H9 (cell line): ENCODE results near the gene GOLPH3L. TPM values are rescaled to one million over a fixed set of nuclear protein-coding genes. Genes with fewer than 3 reads are reported as not detected.

Experiments used
- DNase-seq: peaks from one replicate; pipeline ENCODE4 v3.0.0-alpha.2; 2017
- H2AFZ ChIP-seq: one replicate; pipeline ENCODE4 v1.6.1; 2013; ENCODE audit warnings: mild to moderate bottlenecking, low read length, control low read depth, moderate library complexity
- H2AK5ac ChIP-seq: 2 replicates; pipeline ENCODE4 v1.6.1; 2013; ENCODE audit warnings: low read length, control low read depth, mixed read lengths; ENCODE audit not compliant: insufficient read length
- H2BK120ac ChIP-seq: one replicate; pipeline ENCODE4 v1.6.1; 2013; ENCODE audit warnings: low read depth, mild to moderate bottlenecking, low read length, control low read depth, inconsistent platforms; ENCODE audit not compliant: poor library complexity, severe bottlenecking
- H2BK12ac ChIP-seq: 2 replicates; pipeline ENCODE4 v1.6.1; 2013; ENCODE audit warnings: low read length, control low read depth, mixed read lengths, low read depth; ENCODE audit not compliant: insufficient read length
- H2BK15ac ChIP-seq: 2 replicates; pipeline ENCODE4 v1.6.1; 2013; ENCODE audit warnings: low read depth, low read length, control low read depth
- H2BK20ac ChIP-seq: one replicate; pipeline ENCODE4 v1.6.1; 2013; ENCODE audit warnings: low read depth, mild to moderate bottlenecking, low read length, control low read depth, inconsistent platforms; ENCODE audit not compliant: poor library complexity, severe bottlenecking
- H2BK5ac ChIP-seq: 2 replicates; pipeline ENCODE4 v1.6.1; 2013; ENCODE audit warnings: low read length, control low read depth, mixed read lengths; ENCODE audit not compliant: insufficient read length
- H3K14ac ChIP-seq: 2 replicates; pipeline ENCODE4 v1.6.1; 2013; ENCODE audit warnings: low read length, control low read depth; ENCODE audit not compliant: insufficient read depth
- H3K18ac ChIP-seq: 2 replicates; pipeline ENCODE4 v1.6.1; 2013; ENCODE audit warnings: low read depth, mild to moderate bottlenecking, mixed read lengths, low read length, control low read depth; ENCODE audit not compliant: insufficient read length
- H3K23ac ChIP-seq: 2 replicates; pipeline ENCODE4 v1.6.1; 2013; ENCODE audit warnings: low read length, control low read depth, mixed read lengths, low read depth; ENCODE audit not compliant: insufficient read length
- H3K23me2 ChIP-seq: 2 replicates; pipeline ENCODE4 v1.6.1; 2013; ENCODE audit warnings: low read depth, mild to moderate bottlenecking, mixed read lengths, low read length, control low read depth; ENCODE audit not compliant: insufficient read length, poor library complexity, severe bottlenecking
- H3K27ac ChIP-seq: 2 replicates; pipeline ENCODE4 v1.5.1; 2013; ENCODE audit warnings: low read length, control low read depth, mixed read lengths, low read depth; ENCODE audit not compliant: insufficient read length
- H3K27me3 ChIP-seq: 2 replicates; pipeline ENCODE4 v1.6.1; 2013; ENCODE audit warnings: low read length, control low read depth, inconsistent platforms; ENCODE audit not compliant: insufficient read depth
- H3K4ac ChIP-seq: 2 replicates; pipeline ENCODE4 v1.6.1; 2013; ENCODE audit warnings: low read depth, mild to moderate bottlenecking, control low read depth, inconsistent platforms, low read length, moderate library complexity
- H3K4me1 ChIP-seq: 2 replicates; pipeline ENCODE4 v1.6.1; 2013; ENCODE audit warnings: low read length, control low read depth, inconsistent platforms; ENCODE audit not compliant: insufficient read depth
- H3K4me2 ChIP-seq: 2 replicates; pipeline ENCODE4 v1.6.1; 2013; ENCODE audit warnings: low read length, control low read depth, mixed read lengths; ENCODE audit not compliant: insufficient read length, insufficient read depth
- H3K56ac ChIP-seq: 2 replicates; pipeline ENCODE4 v1.6.1; 2013; ENCODE audit warnings: low read depth, mild to moderate bottlenecking, mixed read lengths, low read length, control low read depth; ENCODE audit not compliant: insufficient read length
- H3K79me1 ChIP-seq: 2 replicates; pipeline ENCODE4 v1.6.1; 2013; ENCODE audit warnings: low read depth, mild to moderate bottlenecking, moderate library complexity, low read length, control low read depth, inconsistent platforms; ENCODE audit not compliant: insufficient read depth, poor library complexity, severe bottlenecking
- H3K79me2 ChIP-seq: 2 replicates; pipeline ENCODE4 v1.6.1; 2013; ENCODE audit warnings: low read length, control low read depth, inconsistent platforms; ENCODE audit not compliant: insufficient read depth
- H3K9ac ChIP-seq: 2 replicates; pipeline ENCODE4 v1.6.1; 2013; ENCODE audit warnings: low read length, control low read depth, mixed read lengths; ENCODE audit not compliant: insufficient read length; ENCODE audit errors: extremely low read depth
- H3K9me3 ChIP-seq: one replicate; pipeline ENCODE4 v1.6.1; 2013; ENCODE audit warnings: low read depth, low read length, inconsistent platforms; ENCODE audit not compliant: control insufficient read depth
- H3T11ph ChIP-seq: one replicate; pipeline ENCODE4 v1.6.1; 2013; ENCODE audit warnings: mild to moderate bottlenecking, low read length, control low read depth, inconsistent platforms
- H4K20me1 ChIP-seq: one replicate; pipeline ENCODE4 v1.6.1; 2013; ENCODE audit not compliant: control insufficient read depth, insufficient read length, insufficient read depth
- H4K5ac ChIP-seq: 2 replicates; pipeline ENCODE4 v1.6.1; 2013; ENCODE audit warnings: low read depth, mild to moderate bottlenecking, mixed read lengths, low read length, control low read depth; ENCODE audit not compliant: insufficient read length
- H4K8ac ChIP-seq: replicated peaks from 2 replicates; pipeline ENCODE4 v1.6.1; 2013; ENCODE audit warnings: low read length, control low read depth, mixed read lengths, low read depth; ENCODE audit not compliant: insufficient read length
- H4K91ac ChIP-seq: 2 replicates; pipeline ENCODE4 v1.6.1; 2013; ENCODE audit warnings: low read depth, mild to moderate bottlenecking, moderate library complexity, mixed read lengths, low read length, control low read depth; ENCODE audit not compliant: insufficient read length
- H3K27ac Mint-ChIP-seq, 3 experiments: 2 replicates in 2 of 3; 3 replicates in 1 of 3; pipeline ENCODE4 v1.8.0; 2020 to 2021; ENCODE audit warnings: mixed read lengths in 3 of 3, mild to moderate bottlenecking in 1 of 3, moderate library complexity in 1 of 3
- H3K27me3 Mint-ChIP-seq: 2 replicates; pipeline ENCODE4 v1.8.0; 2021; ENCODE audit warnings: low read depth, mild to moderate bottlenecking, moderate library complexity, mixed read lengths
- H3K36me3 Mint-ChIP-seq, 3 experiments: 2 replicates in 2 of 3; 3 replicates in 1 of 3; pipeline ENCODE4 v1.8.0; 2020 to 2021; ENCODE audit warnings: low read depth in 3 of 3, mixed read lengths in 3 of 3; ENCODE audit not compliant: insufficient read depth in 1 of 3
- H3K4me1 Mint-ChIP-seq, 2 experiments: 2 replicates each; pipeline ENCODE4 v1.8.0; 2020; ENCODE audit warnings: mixed read lengths in 2 of 2
- H3K4me3 Mint-ChIP-seq, 2 experiments: 2 replicates in 1 of 2; 3 replicates in 1 of 2; pipeline ENCODE4 v1.8.0; 2020 to 2021; ENCODE audit warnings: mild to moderate bottlenecking in 2 of 2, mixed read lengths in 2 of 2, moderate library complexity in 1 of 2
- H3K9me3 Mint-ChIP-seq, 2 experiments: 2 replicates in 1 of 2; 3 replicates in 1 of 2; pipeline ENCODE4 v1.8.0; 2020; ENCODE audit warnings: mild to moderate bottlenecking in 2 of 2, mixed read lengths in 2 of 2, moderate library complexity in 1 of 2
- CTCF ChIP-seq: fragments of 200-600 bp; sonication (generic); conservative IDR thresholded peaks from 3 replicates; pipeline ENCODE4 v1.8.0; 2021; ENCODE audit warnings: antibody characterized with exemption, mild to moderate bottlenecking
- WGBS: extraction: QIAGEN DNeasy Blood & Tissue Kit; methylation state at CpG from one replicate; pipeline ENCODE4 v1.1.7; 2013; ENCODE audit warnings: missing lambda C conversion rate, low lambda C conversion rate, mixed read lengths; ENCODE audit not compliant: insufficient read length; ENCODE audit errors: extremely low coverage; 5-methylcytosine and 5-hydroxymethylcytosine counted together
- total RNA-seq: library from RNA; stranded (reverse); gene quantifications from 2 replicates; pipeline ENCODE4 v1.2.1, GENCODE V29; 2021

Gene GOLPH3L
- total RNA-seq, 1 experiment from 2014 or later: 30.5 TPM

- Histone ChIP-seq H3K4ac (no peak overlapping the region), H3K14ac (no peak overlapping the region), H2BK12ac (no peak overlapping the region), H3K9me3 (no peaks in the 10 kb centered on the region), H3T11ph (no peak overlapping the region), H4K5ac (no peak overlapping the region), H2AK5ac (no peak overlapping the region), H3K4me2 (no peak overlapping the region), H4K8ac (no peak overlapping the region), H3K79me2 (no peaks in the 10 kb centered on the region), H3K23me2 (no peaks in the 10 kb centered on the region), H4K20me1 (no peaks in the 10 kb centered on the region), H4K91ac (no peak overlapping the region), H2BK20ac (no peak overlapping the region), H3K9ac (no peak overlapping the region), H3K27ac (no peak overlapping the region), H3K18ac (no peak overlapping the region), H2BK5ac (no peak overlapping the region), H3K23ac (no peak overlapping the region), H2BK120ac (no peak overlapping the region), H3K27me3 (no peaks in the 10 kb centered on the region), H3K4me1 (no peaks in the 10 kb centered on the region), H2AFZ (no peak overlapping the region), H3K56ac (no peak overlapping the region), H2BK15ac (no peak overlapping the region), H3K79me1 (no peaks in the 10 kb centered on the region)
- WGBS: no CpG with 5 or more reads among the region's 7 CpGs
- Mint-ChIP-seq H3K4me1 (no peaks in the 10 kb centered on the region), H3K36me3 (peaks cover 39 to 45% (median 44%) of the 10 kb centered on the region in 3 experiments), H3K27ac (peak overlapping the region in 2 of 3 experiments; percentile 10 to 14; a peak in 3 of 7 replicates), H3K9me3 (peaks cover 0 to 5% of the 10 kb centered on the region in 2 experiments; a peak in 2 of 5 replicates), H3K27me3 (no peaks in the 10 kb centered on the region), H3K4me3 (no peak overlapping the region)
- no peak for TF ChIP-seq CTCF
- no peak for DNase-seq
These were observed 33.6 kb downstream of the GOLPH3L start for GRCh38 chr1:150663321-150663720.
